Lower leg skin (tissue), 4 donors: ENCODE data around the gene DNAJC11. TPM values are rescaled to one million over a fixed set of nuclear protein-coding genes. Genes with fewer than 3 reads are reported as not detected.

Experiments used
- DNase-seq, 2 donors: peaks; one replicate each; pipeline ENCODE4 v3.0.0-alpha.2; 2019; ENCODE audit warnings: low spot score in 2 of 2
- H3K4me3 ChIP-seq: fragments of 200-600 bp; sonication (generic); 2 replicates; pipeline ENCODE4 v1.5.1; 2017; ENCODE audit warnings: mild to moderate bottlenecking, low read depth; ENCODE audit not compliant: poor library complexity, severe bottlenecking
- POLR2A ChIP-seq, 2 donors: fragments of 450-650 bp; IDR thresholded peaks; one replicate each; pipeline ENCODE4 v1.6.1; 2016 to 2017; ENCODE audit warnings: antibody characterized with exemption in 2 of 2, mild to moderate bottlenecking in 1 of 2, moderate library complexity in 1 of 2
- WGBS, 2 donors: methylation state at CpG; one replicate each; pipeline ENCODE4 v1.1.5; 2018; 5-methylcytosine and 5-hydroxymethylcytosine counted together
- intact Hi-C: fragments of 100-400 bp; cut with DNase I; formaldehyde crosslinking; loops from one replicate; pipeline ENCODE4 v1.15.0; 2023; ENCODE audit warnings: low total_unique reads
- total RNA-seq, 4 donors: library from RNA; depleted of rRNA; stranded (reverse); fragments of >200 nt; gene quantifications; one replicate each; pipeline ENCODE4 v1.1.0, GENCODE V29; 2016
- TF ChIP-seq, protein P1 (sequence below), 3 donors: fragments of 450-650 bp; IDR thresholded peaks; one replicate each; pipeline ENCODE4 v1.5.1; 2016; ENCODE audit warnings: antibody characterized with exemption in 3 of 3, mild to moderate bottlenecking in 3 of 3, moderate library complexity in 2 of 3

The DNAJC11 gene
- total RNA-seq, 4 donors from 2014 or later: 22.1 to 37.1 (median 27.3) TPM

DNA sequence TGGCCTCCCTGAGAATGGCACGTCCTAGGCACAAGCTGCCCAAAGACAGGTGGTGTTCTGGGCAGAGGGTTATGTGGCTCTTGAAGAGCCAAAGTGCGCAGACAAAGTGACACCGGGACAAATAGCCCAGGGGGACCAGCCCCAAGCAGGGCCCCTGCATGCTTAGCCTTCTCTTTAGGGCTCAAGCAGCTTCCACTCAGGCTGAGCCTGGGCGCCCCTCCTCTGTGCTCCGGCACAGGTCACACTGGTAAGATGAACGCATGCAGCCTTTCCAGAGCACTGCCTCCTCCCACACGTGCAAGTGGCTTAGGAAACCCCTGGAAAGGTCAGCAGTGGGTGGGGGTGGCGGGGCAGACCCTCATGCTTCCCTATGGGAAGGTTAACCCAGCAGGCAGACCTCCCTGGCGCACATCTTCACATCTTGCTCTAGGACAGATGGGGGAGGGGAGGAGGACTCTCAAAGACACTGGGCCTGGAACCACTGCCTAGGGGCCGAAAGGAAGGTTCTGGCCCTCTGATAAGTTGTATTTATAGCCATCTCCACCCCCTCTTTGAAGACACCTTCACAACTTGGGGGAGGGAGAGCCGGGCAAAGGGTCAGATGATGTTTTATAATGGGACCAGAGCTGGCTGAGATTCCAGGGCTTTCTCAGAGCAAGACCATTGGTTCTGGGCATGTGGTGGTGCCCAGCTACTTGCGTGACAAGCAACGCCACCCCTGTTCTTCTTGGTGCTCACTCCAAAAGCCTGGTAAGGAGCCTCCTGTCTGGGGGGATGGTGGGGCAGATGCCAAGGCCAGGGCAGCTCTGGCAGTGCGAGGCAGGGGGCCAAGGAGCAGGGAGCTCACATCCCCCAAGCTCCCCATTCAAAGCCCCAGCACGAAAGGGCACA is 104.5 kb downstream of the DNAJC11 start:
- no peak for DNase-seq
- TF ChIP-seq, protein P1, sequence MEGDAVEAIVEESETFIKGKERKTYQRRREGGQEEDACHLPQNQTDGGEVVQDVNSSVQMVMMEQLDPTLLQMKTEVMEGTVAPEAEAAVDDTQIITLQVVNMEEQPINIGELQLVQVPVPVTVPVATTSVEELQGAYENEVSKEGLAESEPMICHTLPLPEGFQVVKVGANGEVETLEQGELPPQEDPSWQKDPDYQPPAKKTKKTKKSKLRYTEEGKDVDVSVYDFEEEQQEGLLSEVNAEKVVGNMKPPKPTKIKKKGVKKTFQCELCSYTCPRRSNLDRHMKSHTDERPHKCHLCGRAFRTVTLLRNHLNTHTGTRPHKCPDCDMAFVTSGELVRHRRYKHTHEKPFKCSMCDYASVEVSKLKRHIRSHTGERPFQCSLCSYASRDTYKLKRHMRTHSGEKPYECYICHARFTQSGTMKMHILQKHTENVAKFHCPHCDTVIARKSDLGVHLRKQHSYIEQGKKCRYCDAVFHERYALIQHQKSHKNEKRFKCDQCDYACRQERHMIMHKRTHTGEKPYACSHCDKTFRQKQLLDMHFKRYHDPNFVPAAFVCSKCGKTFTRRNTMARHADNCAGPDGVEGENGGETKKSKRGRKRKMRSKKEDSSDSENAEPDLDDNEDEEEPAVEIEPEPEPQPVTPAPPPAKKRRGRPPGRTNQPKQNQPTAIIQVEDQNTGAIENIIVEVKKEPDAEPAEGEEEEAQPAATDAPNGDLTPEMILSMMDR (IDR thresholded peaks at IDR 0.05): no peak
- TF ChIP-seq POLR2A (IDR thresholded peaks at IDR 0.05): no peak
- WGBS, 2 donors: 75 to 80% methylated on average over 14 to 15 of the region's 15 CpGs
- intact Hi-C loops: no loop called here
- no peak overlapping the region for H3K4me3 ChIP-seq

DNA sequence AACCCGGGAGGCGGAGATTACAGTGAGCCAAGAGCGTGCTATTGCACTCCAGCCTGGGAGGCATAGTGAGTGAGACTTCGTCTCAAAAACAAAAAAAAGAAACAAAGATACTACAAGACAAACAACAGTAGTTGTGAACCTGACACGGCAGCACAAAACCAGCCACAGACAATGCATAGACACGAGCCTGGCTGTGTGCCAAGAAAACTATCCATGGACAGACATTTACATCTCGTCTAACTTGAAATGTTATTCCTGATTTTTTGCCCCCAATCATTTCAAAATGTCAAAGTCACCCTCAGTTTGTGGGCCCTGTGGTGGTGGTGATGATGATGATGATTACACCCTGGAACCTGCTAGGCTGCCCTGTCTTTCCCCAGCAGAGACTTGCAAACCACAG is 105.3 kb downstream of the DNAJC11 start:
- intact Hi-C loops: no loop called here
- H3K4me3 ChIP-seq: no peak overlapping the region
- DNase-seq: no peak
- 52 to 54% methylated on average over 7 of the region's 7 CpGs for WGBS, 2 donors
- TF ChIP-seq, protein P1 (IDR thresholded peaks at IDR 0.05): no peak
- no peak for TF ChIP-seq POLR2A (IDR thresholded peaks at IDR 0.05)

DNA sequence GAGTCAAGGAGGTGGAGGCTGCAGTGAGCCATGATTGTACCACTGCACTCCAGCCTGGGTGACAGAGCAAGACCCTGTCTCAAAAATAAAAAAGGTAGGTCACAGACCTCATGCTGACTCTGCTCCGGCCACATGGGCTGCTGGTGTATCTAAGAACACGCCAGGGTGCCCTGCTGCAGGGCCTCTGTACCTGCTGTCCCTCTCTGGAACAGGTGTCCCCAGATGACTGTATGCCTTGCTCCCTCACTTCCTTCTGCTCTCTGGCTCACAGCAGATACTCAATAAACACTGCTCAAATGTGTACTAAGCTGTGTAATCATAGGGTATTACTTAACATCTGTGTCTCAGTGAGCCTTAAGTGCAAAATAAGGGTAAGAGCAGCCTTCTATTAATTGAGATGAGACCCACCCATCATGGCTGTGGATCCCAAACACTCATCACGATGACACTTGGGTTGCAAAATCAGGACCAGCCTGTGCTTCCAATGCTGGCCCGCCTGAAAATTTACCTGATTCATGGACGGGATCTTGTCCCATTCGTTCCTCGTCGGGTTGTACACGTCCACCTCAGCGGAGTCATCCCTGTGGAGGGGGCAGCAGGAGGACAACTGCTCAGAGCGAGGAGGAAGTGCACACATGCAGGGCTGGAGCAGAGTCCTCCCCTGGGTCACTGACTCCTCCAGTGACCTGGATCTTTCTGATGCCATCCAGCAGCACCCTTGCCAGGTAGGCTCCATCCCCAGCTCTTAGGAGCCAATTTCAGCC is 106.5 kb downstream of the DNAJC11 start:
- 85 to 89% methylated on average over 11 of the region's 11 CpGs for WGBS, 2 donors
- TF ChIP-seq, protein P1 (IDR thresholded peaks at IDR 0.05): no peak
- no peak for TF ChIP-seq POLR2A (IDR thresholded peaks at IDR 0.05)
- H3K4me3 ChIP-seq: no peak overlapping the region
- intact Hi-C loops: no loop called here
- no peak for DNase-seq

DNA sequence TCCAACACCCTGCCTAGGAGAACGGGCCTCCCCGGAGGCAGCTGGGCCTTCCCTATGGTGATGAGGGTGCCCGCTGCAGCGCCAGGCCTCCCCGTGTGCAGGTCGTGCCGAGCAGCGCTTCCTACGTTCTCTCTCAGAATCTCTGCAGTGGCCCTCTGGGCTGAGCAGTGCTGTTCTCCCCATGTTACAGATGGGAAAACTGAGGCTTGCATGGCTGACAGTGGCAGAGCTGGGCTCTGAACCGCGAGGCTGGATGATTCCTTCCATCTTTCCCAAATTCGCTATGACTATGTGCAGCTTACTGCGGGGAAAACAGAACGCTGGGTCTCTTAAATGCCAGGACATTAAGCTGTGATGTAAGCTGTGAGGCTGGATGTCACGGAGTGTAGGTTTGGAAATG is 107.8 kb downstream of the DNAJC11 start:
- WGBS, 2 donors: 93 to 94% methylated on average over 15 of the region's 15 CpGs
- intact Hi-C loops: no loop called here
- no peak for DNase-seq
- TF ChIP-seq, protein P1 (IDR thresholded peaks at IDR 0.05): no peak
- no peak for TF ChIP-seq POLR2A (IDR thresholded peaks at IDR 0.05)
- H3K4me3 ChIP-seq: no peak overlapping the region

DNA sequence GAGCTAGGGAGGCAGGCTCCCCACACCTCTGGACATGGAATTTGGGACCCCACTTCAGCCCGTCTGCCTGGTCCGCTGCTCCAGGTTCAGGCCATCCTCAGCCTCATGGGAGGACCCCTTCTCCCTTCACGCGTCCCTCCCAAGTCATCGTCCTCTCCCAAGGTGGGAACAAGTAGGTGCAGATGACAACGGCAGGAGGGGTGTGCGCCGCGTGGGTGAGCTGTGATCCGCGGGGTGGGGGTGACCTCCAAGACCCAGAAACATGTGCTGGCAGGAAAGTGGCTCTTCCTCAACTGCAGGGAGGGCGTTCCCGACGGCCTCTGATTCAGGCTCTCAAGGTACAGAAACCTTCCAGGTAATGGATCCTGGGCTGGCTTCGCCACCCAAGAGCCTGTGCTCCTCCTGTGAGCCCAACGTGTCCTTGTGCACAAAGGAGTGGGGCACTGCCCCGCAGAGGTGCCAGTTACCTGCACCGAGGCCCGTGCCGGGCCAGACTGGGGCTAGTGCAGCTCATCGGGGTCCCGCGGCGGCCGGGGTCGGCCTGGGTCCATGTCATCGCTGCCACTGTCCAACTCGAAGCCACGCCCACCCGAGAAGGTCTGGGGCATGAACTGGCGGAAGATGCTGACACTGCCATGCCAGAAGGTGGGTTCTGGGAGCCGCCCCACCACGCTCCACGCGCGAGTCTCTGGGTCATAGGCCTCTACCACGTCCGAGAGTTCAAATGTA is 108.6 kb downstream of the DNAJC11 start:
- WGBS, 2 donors: 83 to 88% methylated on average over 27 to 38 of the region's 38 CpGs
- DNase-seq: no peak
- intact Hi-C loops: no loop called here
- no peak overlapping the region for H3K4me3 ChIP-seq
- no peak for TF ChIP-seq POLR2A (IDR thresholded peaks at IDR 0.05)
- TF ChIP-seq, protein P1 (IDR thresholded peaks at IDR 0.05): no peak
